Kidney (tissue), 14 donors: ENCODE data around the gene TRPM2. TPM values are rescaled to one million over a fixed set of nuclear protein-coding genes. Genes with fewer than 3 reads are reported as not detected.

Experiments used
- DNase-seq, 5 donors: peaks; one replicate each; pipeline ENCODE4 v3.0.0-alpha.2; 2013 to 2020
- FAIRE-seq: peaks from 2 replicates; lab custom pipeline; 2012; peaks lifted over from hg19 to GRCh38; lab: Jason Lieb, UNC
- H3K27ac ChIP-seq, 2 donors: one replicate each; pipeline ENCODE4 v1.7.0; 2013; ENCODE audit warnings: low read depth in 2 of 2, low read length in 2 of 2, inconsistent platforms in 1 of 2
- H3K27me3 ChIP-seq: one replicate; pipeline ENCODE4 v1.7.1; 2013; ENCODE audit warnings: low read length, inconsistent platforms; ENCODE audit not compliant: control insufficient read depth, insufficient read depth
- H3K36me3 ChIP-seq, 3 donors: one replicate each; pipeline versions ENCODE4 v1.7.0 to v1.7.1; 2013; ENCODE audit warnings: low read length in 3 of 3, control low read depth in 1 of 3, inconsistent platforms in 1 of 3; ENCODE audit not compliant: insufficient read depth in 3 of 3, control insufficient read depth in 2 of 3
- H3K4me1 ChIP-seq, 3 donors: one replicate each; pipeline versions ENCODE4 v1.7.0 to v1.7.1; 2013; ENCODE audit warnings: low read length in 3 of 3, inconsistent platforms in 1 of 3, low read depth in 1 of 3; ENCODE audit not compliant: control insufficient read depth in 2 of 3, insufficient read depth in 2 of 3
- H3K4me3 ChIP-seq, 3 donors: one replicate each; pipeline versions ENCODE4 v1.7.0 to v1.8.1; 2013; ENCODE audit warnings: low read length in 3 of 3, control low read depth in 1 of 3, inconsistent platforms in 1 of 3
- H3K9ac ChIP-seq, 3 donors: one replicate each; pipeline versions ENCODE4 v1.7.0 to v1.7.1; 2013; ENCODE audit warnings: low read length in 3 of 3, control low read depth in 1 of 3, inconsistent platforms in 1 of 3
- H3K9me3 ChIP-seq, 3 donors: one replicate each; pipeline versions ENCODE4 v1.7.0 to v1.7.1; 2013; ENCODE audit warnings: low read length in 3 of 3, control low read depth in 1 of 3, inconsistent platforms in 1 of 3; ENCODE audit not compliant: control insufficient read depth in 2 of 3, insufficient read depth in 1 of 3
- intact Hi-C: fragments of 100-400 bp; cut with DNase I; formaldehyde crosslinking; loops from one replicate; pipeline ENCODE4 v1.11.1; 2022
- polyA plus RNA-seq: library from polyadenylated mRNA; stranded (reverse); fragments of 350-450 nt; fragmentation: Illumina TruSeq; extraction: RNeasy Lipid Tissue Mini Kit (QIAGEN cat#74804); gene quantifications from one replicate; pipeline ENCODE4 v1.2.3, GENCODE V29; 2014; ENCODE audit warnings: low read depth, low replicate concordance; ENCODE audit not compliant: insufficient read depth
- total RNA-seq: library from RNA; stranded (reverse); fragmentation: NEBNext Ultra II Directional; extraction: Animal tissue kit (Norgen Biotek cat#: 25700); gene quantifications from one replicate; pipeline ENCODE4 v1.2.1, GENCODE V29; 2021
- TF ChIP-seq, protein P1 (sequence below): IDR thresholded peaks from 3 replicates; pipeline ENCODE4 v1.5.1; 2012; ENCODE audit warnings: mild to moderate bottlenecking, moderate library complexity, borderline replicate concordance; ENCODE audit not compliant: insufficient read depth; ENCODE audit errors: extremely low read depth
- donor health status: control.
- donor health status: control.
- donor health status: control.
- donor health status: control.
- donor health status: control.
- donor health status: DM: yes; HTN: yes; CAD: no.
- donor health status: Normal renal cell carcinoma (clear cell type).

Gene TRPM2
- total and polyA plus RNA-seq, 2 donors from 2014 or later, result 2.0 to 11.5 TPM

DNA sequence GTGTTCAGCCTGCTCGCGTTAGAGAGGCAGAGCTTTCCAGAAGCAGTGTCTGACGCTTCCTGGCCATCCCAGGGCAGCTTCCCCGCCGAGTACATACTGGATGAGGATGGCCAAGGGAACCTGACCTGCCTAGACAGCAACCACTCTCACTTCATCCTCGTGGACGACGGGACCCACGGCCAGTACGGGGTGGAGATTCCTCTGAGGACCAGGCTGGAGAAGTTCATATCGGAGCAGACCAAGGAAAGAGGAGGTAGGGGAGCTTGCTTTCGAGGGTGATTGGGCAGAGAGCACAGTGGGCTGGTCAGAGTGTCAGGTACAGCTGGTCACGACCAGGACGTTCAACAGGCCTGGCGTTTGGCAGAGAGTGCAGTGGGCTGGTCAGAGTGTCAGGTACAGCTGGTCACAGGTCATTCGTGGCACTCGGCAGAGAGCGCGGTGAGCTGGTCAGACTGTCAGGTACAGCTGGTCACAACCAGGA lies 22.4 kb downstream of the TRPM2 start:
- no peaks in the 10 kb centered on the region for H3K36me3 ChIP-seq
- H3K27me3 ChIP-seq, result no peaks in the 10 kb centered on the region
- H3K4me3 ChIP-seq, result no peak overlapping the region
- no peaks in the 10 kb centered on the region for H3K9me3 ChIP-seq
- H3K4me1 ChIP-seq, result no peaks in the 10 kb centered on the region
- no peak overlapping the region for H3K9ac ChIP-seq
- H3K27ac ChIP-seq, result no peak overlapping the region
- DNase-seq (peak in 1 of 5 donors; percentile 49), FAIRE-seq (no peak)
- intact Hi-C loops, result no loop called here
- TF ChIP-seq, protein P1, sequence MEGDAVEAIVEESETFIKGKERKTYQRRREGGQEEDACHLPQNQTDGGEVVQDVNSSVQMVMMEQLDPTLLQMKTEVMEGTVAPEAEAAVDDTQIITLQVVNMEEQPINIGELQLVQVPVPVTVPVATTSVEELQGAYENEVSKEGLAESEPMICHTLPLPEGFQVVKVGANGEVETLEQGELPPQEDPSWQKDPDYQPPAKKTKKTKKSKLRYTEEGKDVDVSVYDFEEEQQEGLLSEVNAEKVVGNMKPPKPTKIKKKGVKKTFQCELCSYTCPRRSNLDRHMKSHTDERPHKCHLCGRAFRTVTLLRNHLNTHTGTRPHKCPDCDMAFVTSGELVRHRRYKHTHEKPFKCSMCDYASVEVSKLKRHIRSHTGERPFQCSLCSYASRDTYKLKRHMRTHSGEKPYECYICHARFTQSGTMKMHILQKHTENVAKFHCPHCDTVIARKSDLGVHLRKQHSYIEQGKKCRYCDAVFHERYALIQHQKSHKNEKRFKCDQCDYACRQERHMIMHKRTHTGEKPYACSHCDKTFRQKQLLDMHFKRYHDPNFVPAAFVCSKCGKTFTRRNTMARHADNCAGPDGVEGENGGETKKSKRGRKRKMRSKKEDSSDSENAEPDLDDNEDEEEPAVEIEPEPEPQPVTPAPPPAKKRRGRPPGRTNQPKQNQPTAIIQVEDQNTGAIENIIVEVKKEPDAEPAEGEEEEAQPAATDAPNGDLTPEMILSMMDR, result no peak

DNA sequence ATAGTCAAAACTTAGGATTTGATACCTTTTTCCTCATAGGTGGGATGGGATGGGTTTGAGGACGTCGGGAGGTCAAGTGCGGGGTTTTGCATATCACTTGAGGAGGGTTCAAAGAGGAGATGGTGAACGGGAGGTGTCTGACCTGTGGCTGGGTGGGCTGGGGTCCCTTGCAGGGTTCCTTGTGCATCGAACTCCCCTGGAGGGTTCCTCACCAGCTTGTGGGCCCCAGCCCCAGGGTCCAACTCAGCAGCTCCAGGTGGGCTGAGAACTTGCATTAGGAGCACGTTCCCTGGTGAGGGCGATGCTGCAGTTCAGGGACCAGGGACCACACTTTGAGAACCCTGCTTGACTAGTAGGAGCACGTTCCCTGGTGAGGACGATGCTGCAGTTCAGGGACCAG lies 23.2 kb downstream of the TRPM2 start:
- Histone ChIP-seq H3K27ac (no peak overlapping the region), H3K36me3 (no peaks in the 10 kb centered on the region), H3K27me3 (no peaks in the 10 kb centered on the region), H3K9ac (no peak overlapping the region), H3K9me3 (no peaks in the 10 kb centered on the region), H3K4me3 (no peak overlapping the region), H3K4me1 (no peaks in the 10 kb centered on the region)
- intact Hi-C loops, result no loop called here
- FAIRE-seq, result no peak
- TF ChIP-seq, protein P1, result no peak
- peak in 1 of 5 donors; percentile 32 for DNase-seq

DNA sequence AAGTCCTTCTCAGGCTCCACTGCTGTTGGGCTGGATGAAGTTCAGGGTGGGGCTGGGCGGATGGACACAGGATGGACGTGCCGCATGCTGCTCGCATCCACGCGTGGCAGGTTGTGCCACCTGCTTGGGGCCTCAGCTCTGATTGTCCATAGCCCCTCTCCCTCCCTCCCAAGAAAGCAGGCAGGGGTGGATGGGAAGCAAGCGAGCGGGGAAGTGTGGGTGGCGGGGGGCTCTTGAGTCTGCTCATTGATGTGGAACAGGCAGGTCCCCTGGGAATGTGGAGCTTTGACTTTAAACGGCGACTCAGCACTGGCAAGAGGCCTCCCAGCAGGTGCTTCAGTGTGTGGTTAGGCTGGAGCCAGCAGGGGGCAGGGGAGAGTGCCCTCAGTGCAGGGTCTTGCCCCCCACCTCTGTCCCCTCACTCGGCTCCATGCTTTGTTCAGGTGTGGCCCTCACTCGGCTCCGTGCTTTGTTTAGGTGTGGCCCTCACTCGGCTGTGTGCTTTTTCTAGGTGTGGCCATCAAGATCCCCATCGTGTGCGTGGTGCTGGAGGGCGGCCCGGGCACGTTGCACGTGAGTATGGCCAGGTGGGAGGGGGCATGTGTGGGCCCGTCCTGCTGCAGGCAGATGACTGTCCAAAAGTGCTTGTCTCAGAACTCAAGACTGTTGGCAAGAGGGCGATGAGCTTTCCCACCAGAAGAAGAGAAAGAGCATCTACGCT lies 23.9 kb downstream of the TRPM2 start:
- Histone ChIP-seq H3K9me3 (no peaks in the 10 kb centered on the region), H3K9ac (no peak overlapping the region), H3K27me3 (no peaks in the 10 kb centered on the region), H3K4me3 (no peak overlapping the region), H3K27ac (no peak overlapping the region), H3K4me1 (no peaks in the 10 kb centered on the region), H3K36me3 (no peaks in the 10 kb centered on the region)
- TF ChIP-seq, protein P1, result no peak
- intact Hi-C loops, result no loop called here
- DNase-seq, result peak in 2 of 5 donors; percentile 38 to 59
- FAIRE-seq, result no peak
